Uterus (tissue), 4 donors: ENCODE measurements around the gene NLGN3. TPM values are rescaled to one million over a fixed set of nuclear protein-coding genes. Genes with fewer than 3 reads are reported as not detected.
"Not testable (repeated sequence)": the region's sequence is repeated elsewhere in the genome, so short reads cannot be mapped to it uniquely, and the experiment has no call there.

Experiments
- DNase-seq, 2 donors: peaks; one replicate each; pipeline ENCODE4 v3.0.0-alpha.2; 2019 to 2020
- H3K27ac ChIP-seq, 2 donors: fragments of 200-600 bp; sonication (generic); 1 replicate in 1 of 2; 2 replicates in 1 of 2; pipeline ENCODE4 v1.5.1; 2016 to 2018
- H3K27me3 ChIP-seq, 2 donors: fragments of 200-600 bp; sonication (generic); one replicate each; pipeline ENCODE4 v1.5.1; 2018 to 2019; ENCODE audit warnings: control low read depth in 1 of 2
- H3K36me3 ChIP-seq, 2 donors: fragments of 200-600 bp; sonication (generic); one replicate each; pipeline ENCODE4 v1.5.1; 2019; ENCODE audit warnings: control low read depth in 1 of 2
- H3K4me1 ChIP-seq, 2 donors: fragments of 200-600 bp; sonication (generic); one replicate each; pipeline ENCODE4 v1.5.1; 2018 to 2019; ENCODE audit warnings: control low read depth in 1 of 2
- H3K4me3 ChIP-seq, 2 donors: fragments of 200-600 bp; sonication (generic); 1 replicate in 1 of 2; 2 replicates in 1 of 2; pipeline ENCODE4 v1.5.1; 2018 to 2019; ENCODE audit warnings: mild to moderate bottlenecking in 1 of 2
- H3K9me3 ChIP-seq, 2 donors: fragments of 200-600 bp; sonication (generic); one replicate each; pipeline ENCODE4 v1.5.1; 2019; ENCODE audit warnings: control low read depth in 1 of 2
- POLR2A ChIP-seq, 2 donors: fragments of 450-650 bp; IDR thresholded peaks; one replicate each; pipeline ENCODE4 v1.6.1; 2016; ENCODE audit warnings: antibody characterized with exemption in 2 of 2, mild to moderate bottlenecking in 1 of 2, moderate library complexity in 1 of 2
- intact Hi-C: fragments of 100-400 bp; cut with DNase I; formaldehyde crosslinking; loops from one replicate; pipeline ENCODE4 v1.15.1; 2023; ENCODE audit warnings: low total_unique reads
- total RNA-seq, 4 donors: library from RNA; depleted of rRNA in 3 of 4; stranded (reverse); fragments of >200 nt in 3 of 4; gene quantifications; one replicate each; pipeline versions ENCODE4 v1.1.0 to v1.2.4, GENCODE V29; 2014 to 2023
- TF ChIP-seq, protein P1 (sequence below), 4 experiments: fragments of 200-600 bp in 2 of 4; fragments of 450-650 bp in 2 of 4; sonication (generic) in 2 of 4; IDR thresholded peaks; one replicate each; pipeline ENCODE4 v1.5.1; 2016 to 2019; ENCODE audit warnings: antibody characterized with exemption in 4 of 4, mild to moderate bottlenecking in 2 of 4, moderate library complexity in 1 of 4
- donor health status: DM: yes; HTN: yes; CAD: no.

The NLGN3 gene
- total RNA-seq, 4 donors from 2014 or later = 1.7 to 14.4 (median 5.1) TPM; not detected in 1

DNA sequence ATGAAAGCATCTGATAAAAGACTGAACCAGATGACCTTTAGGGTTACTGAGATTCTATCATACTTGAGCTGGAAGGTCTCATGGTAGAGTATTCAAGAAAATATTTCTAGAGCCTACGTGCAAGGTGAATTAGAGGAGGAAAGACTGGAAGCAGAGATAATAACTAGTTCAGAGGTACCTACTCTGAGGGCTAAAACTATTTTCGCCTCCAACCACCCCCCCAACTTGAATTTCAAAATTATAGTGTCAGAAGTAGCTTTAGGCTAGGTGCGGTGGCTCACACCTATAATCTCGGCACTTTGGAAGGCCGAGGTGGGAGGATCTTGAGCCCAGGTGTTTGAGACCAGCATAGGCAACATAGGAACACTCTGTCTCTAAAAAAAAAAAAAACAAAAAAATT is 30.9 kb downstream of the NLGN3 start:
- TF ChIP-seq POLR2A (IDR thresholded peaks at IDR 0.05) = no peak
- TF ChIP-seq, protein P1, sequence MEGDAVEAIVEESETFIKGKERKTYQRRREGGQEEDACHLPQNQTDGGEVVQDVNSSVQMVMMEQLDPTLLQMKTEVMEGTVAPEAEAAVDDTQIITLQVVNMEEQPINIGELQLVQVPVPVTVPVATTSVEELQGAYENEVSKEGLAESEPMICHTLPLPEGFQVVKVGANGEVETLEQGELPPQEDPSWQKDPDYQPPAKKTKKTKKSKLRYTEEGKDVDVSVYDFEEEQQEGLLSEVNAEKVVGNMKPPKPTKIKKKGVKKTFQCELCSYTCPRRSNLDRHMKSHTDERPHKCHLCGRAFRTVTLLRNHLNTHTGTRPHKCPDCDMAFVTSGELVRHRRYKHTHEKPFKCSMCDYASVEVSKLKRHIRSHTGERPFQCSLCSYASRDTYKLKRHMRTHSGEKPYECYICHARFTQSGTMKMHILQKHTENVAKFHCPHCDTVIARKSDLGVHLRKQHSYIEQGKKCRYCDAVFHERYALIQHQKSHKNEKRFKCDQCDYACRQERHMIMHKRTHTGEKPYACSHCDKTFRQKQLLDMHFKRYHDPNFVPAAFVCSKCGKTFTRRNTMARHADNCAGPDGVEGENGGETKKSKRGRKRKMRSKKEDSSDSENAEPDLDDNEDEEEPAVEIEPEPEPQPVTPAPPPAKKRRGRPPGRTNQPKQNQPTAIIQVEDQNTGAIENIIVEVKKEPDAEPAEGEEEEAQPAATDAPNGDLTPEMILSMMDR (IDR thresholded peaks at IDR 0.05) = no peak
- no peaks in the 10 kb centered on the region for H3K9me3 ChIP-seq
- no peaks in the 10 kb centered on the region for H3K36me3 ChIP-seq
- DNase-seq = no peak
- H3K27ac ChIP-seq = no peak overlapping the region
- H3K4me1 ChIP-seq = no peaks in the 10 kb centered on the region
- intact Hi-C loops = no loop called here
- no peaks in the 10 kb centered on the region for H3K27me3 ChIP-seq
- no peak overlapping the region for H3K4me3 ChIP-seq

DNA sequence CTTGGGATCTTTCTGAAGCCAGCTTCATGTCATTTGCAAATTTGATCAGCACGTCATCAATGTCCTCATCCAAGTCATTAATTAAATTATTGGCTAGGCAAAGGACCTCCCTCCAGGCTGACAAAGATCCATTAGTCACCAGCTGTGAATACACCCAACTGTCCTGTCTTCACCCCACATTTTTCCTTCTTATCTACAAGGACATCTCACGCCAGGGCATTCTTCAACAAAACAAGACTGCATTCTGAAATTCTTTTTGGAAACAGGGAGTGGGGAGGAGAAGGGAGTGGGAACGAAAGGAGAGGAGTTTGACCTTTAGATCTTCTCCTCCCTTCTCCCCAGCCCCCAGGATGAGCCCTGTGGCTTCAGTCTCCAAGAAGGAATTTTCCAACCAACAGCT is 32.7 kb downstream of the NLGN3 start:
- Histone ChIP-seq H3K27ac (peak overlapping the region; percentile 6 to 45), H3K9me3 (no peaks in the 10 kb centered on the region), H3K4me3 (no peak overlapping the region), H3K27me3 (no peaks in the 10 kb centered on the region), H3K36me3 (no peaks in the 10 kb centered on the region), H3K4me1 (no peaks in the 10 kb centered on the region)
- intact Hi-C loops = no loop called here
- TF ChIP-seq POLR2A (IDR thresholded peaks at IDR 0.05) = no peak
- TF ChIP-seq, protein P1 (IDR thresholded peaks at IDR 0.05) = no peak
- DNase-seq = no peak

DNA sequence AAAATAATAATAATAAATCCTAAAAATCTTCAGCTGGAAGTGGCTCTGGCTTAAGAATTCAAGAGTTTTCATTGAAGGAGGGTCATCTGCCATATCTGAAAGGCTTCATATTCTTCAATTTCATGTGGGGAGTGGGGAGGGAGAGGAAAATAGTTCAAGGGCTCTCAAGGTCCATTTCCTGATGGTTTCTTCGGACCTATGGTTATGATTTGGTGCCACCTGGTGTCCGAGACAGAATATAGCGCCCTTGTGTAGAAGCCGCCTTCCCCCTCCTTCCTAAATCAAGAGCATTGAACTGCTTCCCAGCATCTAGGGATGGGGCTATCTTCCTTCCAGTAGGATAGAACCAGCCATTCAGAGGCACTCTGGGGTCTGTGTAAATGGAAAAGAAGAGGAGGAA is 34.3 kb downstream of the NLGN3 start:
- intact Hi-C loops = no loop called here
- peak; percentile 39 to 64 for DNase-seq
- no peak overlapping the region for H3K4me3 ChIP-seq
- H3K36me3 ChIP-seq = no peaks in the 10 kb centered on the region
- H3K27me3 ChIP-seq = no peaks in the 10 kb centered on the region
- no peaks in the 10 kb centered on the region for H3K9me3 ChIP-seq
- no peaks in the 10 kb centered on the region for H3K4me1 ChIP-seq
- H3K27ac ChIP-seq = peak overlapping the region in 1 of 2 donors; percentile 45
- TF ChIP-seq POLR2A (IDR thresholded peaks at IDR 0.05) = no peak
- TF ChIP-seq, protein P1 (IDR thresholded peaks at IDR 0.05) = peak; percentile 53 to 71 (median 66)

DNA sequence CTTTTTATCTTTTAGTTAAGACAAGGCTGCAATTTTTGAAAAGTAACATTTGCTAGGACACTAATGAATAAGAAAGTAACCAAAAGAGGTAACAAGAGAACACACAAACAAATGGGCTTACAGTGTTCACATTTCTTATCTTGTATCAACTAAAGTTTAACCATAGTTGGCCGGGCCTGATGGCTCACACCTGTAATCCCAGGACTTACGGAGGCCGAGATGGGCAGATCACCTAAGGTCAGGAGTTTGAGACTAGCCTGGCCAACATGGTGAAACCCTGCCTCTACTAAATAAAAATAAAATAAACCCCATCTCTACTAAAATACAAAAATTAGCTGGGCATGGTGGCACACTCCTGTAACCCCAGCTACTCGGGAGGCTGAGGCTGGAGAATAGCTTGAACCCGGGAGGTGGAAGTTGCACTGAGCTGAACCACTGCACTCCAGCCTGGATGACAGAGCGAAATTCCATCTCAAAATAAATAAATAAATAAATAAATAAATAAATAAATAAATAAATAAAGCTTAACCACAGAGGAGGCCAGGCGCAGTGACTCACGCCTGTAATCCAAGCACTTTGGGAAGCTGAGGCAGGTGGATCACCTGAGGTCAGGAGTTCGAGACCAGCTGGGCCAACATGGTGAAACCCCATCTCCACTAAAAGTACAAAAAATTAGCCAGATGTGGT is 36.1 kb downstream of the NLGN3 start:
- H3K4me1 ChIP-seq, H3K9me3 ChIP-seq, intact Hi-C loops, DNase-seq, H3K27me3 ChIP-seq, H3K36me3 ChIP-seq, H3K4me3 ChIP-seq: not testable (repeated sequence)
- peak overlapping the region; percentile 77 to 80 for H3K27ac ChIP-seq

DNA sequence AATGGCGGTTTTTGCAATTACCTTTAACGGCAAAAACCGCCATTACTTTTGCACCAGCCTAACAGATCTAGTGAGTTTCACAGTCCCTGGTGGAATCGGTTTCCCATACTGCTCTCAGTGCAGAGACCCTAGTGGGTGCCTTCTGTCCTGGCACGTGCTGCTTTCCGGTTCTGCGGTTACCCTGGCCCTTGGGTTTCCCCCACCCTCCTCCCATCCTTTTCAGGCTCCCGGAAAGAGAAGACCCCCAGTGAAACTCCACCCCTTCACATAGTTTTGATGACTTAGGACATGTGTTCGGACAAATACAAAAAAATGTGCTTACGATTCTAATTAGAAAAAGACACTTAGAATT is 36.9 kb downstream of the NLGN3 start:
- peak in 1 of 2 donors; percentile 22 for DNase-seq
- peak overlapping the region; percentile 12 to 26 for H3K4me3 ChIP-seq
- no peaks in the 10 kb centered on the region for H3K36me3 ChIP-seq
- peak overlapping the region; percentile 77 to 80 for H3K27ac ChIP-seq
- no peaks in the 10 kb centered on the region for H3K4me1 ChIP-seq
- H3K27me3 ChIP-seq = no peaks in the 10 kb centered on the region
- no peak for TF ChIP-seq POLR2A (IDR thresholded peaks at IDR 0.05)
- TF ChIP-seq, protein P1 (IDR thresholded peaks at IDR 0.05) = no peak
- H3K9me3 ChIP-seq = no peaks in the 10 kb centered on the region
- intact Hi-C loops = no loop called here
